Glutamatergic neuron (in vitro differentiated cells): ENCODE results near the gene OXA1L. TPM values are rescaled to one million over a fixed set of nuclear protein-coding genes. Genes with fewer than 3 reads are reported as not detected.
"Not testable (repeated sequence)": the region's sequence is repeated elsewhere in the genome, so short reads cannot be mapped to it uniquely, and the experiment has no call there.

Experiments used
- DNase-seq: peaks from one replicate; pipeline ENCODE4 v3.0.0; 2022
- H3K27ac Mint-ChIP-seq: one replicate; pipeline ENCODE4 v1.8.0; 2020; ENCODE audit warnings: mild to moderate bottlenecking, mixed read lengths, inconsistent platforms; ENCODE audit not compliant: unreplicated experiment
- H3K27me3 Mint-ChIP-seq: one replicate; pipeline ENCODE4 v1.8.0; 2020; ENCODE audit warnings: mild to moderate bottlenecking, moderate library complexity, mixed read lengths, inconsistent platforms; ENCODE audit not compliant: unreplicated experiment
- H3K36me3 Mint-ChIP-seq: one replicate; pipeline ENCODE4 v1.8.0; 2020; ENCODE audit warnings: mild to moderate bottlenecking, mixed read lengths, inconsistent platforms; ENCODE audit not compliant: unreplicated experiment
- H3K4me1 Mint-ChIP-seq: one replicate; pipeline ENCODE4 v1.8.0; 2020; ENCODE audit warnings: mild to moderate bottlenecking, low read depth, mixed read lengths, inconsistent platforms; ENCODE audit not compliant: unreplicated experiment
- H3K4me3 Mint-ChIP-seq: one replicate; pipeline ENCODE4 v1.8.0; 2020; ENCODE audit warnings: mild to moderate bottlenecking, mixed read lengths, inconsistent platforms; ENCODE audit not compliant: unreplicated experiment
- H3K9me3 Mint-ChIP-seq: one replicate; pipeline ENCODE4 v1.8.0; 2020; ENCODE audit warnings: mild to moderate bottlenecking, moderate library complexity, mixed read lengths, inconsistent platforms; ENCODE audit not compliant: unreplicated experiment
- total RNA-seq: library from RNA; stranded (reverse); fragmentation: NEBNext Ultra II Directional; extraction: Animal tissue kit (Norgen Biotek cat#: 25700); gene quantifications from one replicate; pipeline ENCODE4 v1.2.1, GENCODE V29; 2021; ENCODE audit not compliant: unreplicated experiment
- TF ChIP-seq, protein P1 (sequence below): fragments of 200-600 bp; sonication (generic); IDR thresholded peaks from one replicate; pipeline ENCODE4 v1.5.0; 2021; ENCODE audit not compliant: partially characterized antibody, unreplicated experiment

The OXA1L gene
- total RNA-seq, 1 donor from 2014 or later: 80.3 TPM

DNA sequence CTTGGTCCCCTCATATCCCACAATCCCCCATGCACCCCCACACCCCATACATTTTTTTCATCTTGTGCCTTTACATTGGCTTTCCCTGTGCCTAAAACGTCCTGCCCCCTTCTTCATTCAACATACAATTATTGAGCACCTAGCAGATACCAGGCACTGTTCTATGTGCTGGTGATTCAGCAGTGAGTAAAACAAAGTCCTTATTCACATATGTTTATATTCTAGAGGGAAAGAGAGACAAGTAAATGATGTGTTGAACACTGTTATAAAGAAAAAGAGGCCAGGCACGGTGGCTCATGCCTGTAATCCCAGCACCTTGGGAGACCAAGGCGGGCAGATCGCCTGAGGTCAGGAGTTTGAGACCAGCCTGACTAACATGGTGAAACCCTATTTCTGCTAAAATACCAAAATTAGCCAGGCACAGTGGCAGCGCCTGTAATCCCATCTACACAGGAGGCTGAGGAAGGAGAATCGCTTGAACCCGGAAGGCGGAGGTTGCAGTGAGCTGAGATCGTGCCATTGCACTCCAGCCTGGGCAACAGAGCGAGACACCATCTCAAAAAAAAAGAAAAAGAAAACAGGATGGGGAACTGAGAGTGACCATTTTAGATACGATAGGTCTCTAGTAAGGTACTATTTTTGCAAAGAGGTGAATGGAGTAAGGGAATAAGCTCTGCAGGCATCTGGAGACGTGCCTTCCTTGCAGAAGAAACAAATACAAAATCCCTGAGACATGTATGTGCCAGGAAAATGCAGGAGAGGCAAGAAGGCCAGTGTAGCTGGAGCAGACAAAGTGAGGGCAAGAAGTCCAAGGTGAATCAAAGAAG, 36.6 kb downstream of the OXA1L start:
- Mint-ChIP-seq H3K36me3 (no peaks in the 10 kb centered on the region), H3K27me3 (peaks cover 6% of the 10 kb centered on the region), H3K4me1 (no peaks in the 10 kb centered on the region), H3K9me3 (no peaks in the 10 kb centered on the region), H3K27ac (no peak overlapping the region), H3K4me3 (no peak overlapping the region)
- no peak for DNase-seq
- TF ChIP-seq, protein P1, sequence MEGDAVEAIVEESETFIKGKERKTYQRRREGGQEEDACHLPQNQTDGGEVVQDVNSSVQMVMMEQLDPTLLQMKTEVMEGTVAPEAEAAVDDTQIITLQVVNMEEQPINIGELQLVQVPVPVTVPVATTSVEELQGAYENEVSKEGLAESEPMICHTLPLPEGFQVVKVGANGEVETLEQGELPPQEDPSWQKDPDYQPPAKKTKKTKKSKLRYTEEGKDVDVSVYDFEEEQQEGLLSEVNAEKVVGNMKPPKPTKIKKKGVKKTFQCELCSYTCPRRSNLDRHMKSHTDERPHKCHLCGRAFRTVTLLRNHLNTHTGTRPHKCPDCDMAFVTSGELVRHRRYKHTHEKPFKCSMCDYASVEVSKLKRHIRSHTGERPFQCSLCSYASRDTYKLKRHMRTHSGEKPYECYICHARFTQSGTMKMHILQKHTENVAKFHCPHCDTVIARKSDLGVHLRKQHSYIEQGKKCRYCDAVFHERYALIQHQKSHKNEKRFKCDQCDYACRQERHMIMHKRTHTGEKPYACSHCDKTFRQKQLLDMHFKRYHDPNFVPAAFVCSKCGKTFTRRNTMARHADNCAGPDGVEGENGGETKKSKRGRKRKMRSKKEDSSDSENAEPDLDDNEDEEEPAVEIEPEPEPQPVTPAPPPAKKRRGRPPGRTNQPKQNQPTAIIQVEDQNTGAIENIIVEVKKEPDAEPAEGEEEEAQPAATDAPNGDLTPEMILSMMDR: no peak

DNA sequence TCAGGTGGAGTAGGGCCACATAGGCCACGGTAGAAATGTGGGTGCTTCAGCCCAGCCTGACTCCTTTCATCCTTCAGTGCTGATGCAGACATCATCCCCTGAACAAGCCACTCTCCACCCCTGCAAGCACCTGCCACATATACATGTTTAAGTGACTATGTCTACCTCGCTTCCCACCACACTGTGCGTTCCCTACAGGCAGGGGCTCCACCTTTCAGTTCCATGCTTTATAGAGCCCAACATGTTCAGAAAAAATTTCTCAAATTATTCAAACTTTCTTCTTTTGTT, 37.1 kb downstream of the OXA1L start:
- Mint-ChIP-seq H3K4me3 (no peak overlapping the region), H3K9me3 (no peaks in the 10 kb centered on the region), H3K4me1 (no peaks in the 10 kb centered on the region), H3K27me3 (peaks cover 3% of the 10 kb centered on the region), H3K27ac (no peak overlapping the region), H3K36me3 (no peaks in the 10 kb centered on the region)
- no peak for DNase-seq
- TF ChIP-seq, protein P1: no peak

DNA sequence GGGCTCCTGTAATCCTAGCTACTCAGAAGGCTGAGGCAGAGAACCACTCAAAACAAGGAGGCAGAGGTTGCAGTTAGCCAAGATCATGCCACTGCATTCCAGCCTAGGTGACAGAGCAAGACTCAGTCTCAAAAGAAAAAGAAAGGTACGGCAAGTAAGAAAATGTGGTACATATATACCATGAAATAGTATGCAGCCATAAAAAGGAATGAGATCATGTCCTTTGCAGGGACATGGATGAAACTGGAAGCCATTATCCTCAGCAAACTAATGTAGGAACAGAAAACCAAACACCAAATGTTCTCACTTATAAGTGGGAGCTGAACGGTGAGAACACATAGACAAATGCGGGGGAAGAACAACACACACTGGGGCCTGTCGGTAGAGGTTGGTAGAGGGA, 38.7 kb downstream of the OXA1L start:
- H3K9me3 Mint-ChIP-seq, H3K27ac Mint-ChIP-seq, H3K4me1 Mint-ChIP-seq, H3K4me3 Mint-ChIP-seq, H3K36me3 Mint-ChIP-seq, DNase-seq, H3K27me3 Mint-ChIP-seq: not testable (repeated sequence)

DNA sequence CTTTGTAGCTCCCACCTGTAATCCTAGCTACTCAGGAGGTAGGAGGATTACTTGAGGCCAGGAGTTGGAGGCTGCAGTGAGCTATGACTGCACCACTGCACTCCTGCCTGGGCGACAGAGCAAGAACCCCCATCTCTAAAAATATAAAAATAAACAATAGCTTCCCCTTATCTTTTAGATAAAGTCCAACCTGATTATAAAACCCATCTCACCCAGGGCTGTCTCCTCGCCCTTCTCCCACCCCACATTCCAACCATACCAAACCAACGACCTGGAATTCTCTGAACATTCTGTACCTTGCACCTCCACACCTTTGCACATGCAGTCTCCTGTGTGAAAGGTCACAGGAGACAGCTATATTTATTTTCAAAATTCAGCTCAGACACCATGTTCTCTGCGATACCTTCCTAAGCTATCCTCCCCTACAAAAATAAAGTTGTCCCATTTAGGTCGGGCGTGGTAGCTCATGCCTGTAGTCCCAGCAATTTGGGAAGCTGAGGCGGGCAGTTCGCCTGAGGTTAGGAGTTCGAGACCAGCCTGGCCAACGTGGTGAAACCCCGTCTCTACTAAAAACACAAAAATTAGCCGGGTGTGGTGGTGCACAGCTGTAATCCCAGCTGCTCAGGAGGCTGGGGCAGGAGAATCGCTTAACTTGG, 41.1 kb downstream of the OXA1L start:
- Mint-ChIP-seq H3K4me1 (no peaks in the 10 kb centered on the region), H3K27ac (no peak overlapping the region), H3K27me3 (no peaks in the 10 kb centered on the region), H3K4me3 (no peak overlapping the region), H3K9me3 (peaks cover 2% of the 10 kb centered on the region), H3K36me3 (no peaks in the 10 kb centered on the region)
- TF ChIP-seq, protein P1: no peak
- DNase-seq: no peak

DNA sequence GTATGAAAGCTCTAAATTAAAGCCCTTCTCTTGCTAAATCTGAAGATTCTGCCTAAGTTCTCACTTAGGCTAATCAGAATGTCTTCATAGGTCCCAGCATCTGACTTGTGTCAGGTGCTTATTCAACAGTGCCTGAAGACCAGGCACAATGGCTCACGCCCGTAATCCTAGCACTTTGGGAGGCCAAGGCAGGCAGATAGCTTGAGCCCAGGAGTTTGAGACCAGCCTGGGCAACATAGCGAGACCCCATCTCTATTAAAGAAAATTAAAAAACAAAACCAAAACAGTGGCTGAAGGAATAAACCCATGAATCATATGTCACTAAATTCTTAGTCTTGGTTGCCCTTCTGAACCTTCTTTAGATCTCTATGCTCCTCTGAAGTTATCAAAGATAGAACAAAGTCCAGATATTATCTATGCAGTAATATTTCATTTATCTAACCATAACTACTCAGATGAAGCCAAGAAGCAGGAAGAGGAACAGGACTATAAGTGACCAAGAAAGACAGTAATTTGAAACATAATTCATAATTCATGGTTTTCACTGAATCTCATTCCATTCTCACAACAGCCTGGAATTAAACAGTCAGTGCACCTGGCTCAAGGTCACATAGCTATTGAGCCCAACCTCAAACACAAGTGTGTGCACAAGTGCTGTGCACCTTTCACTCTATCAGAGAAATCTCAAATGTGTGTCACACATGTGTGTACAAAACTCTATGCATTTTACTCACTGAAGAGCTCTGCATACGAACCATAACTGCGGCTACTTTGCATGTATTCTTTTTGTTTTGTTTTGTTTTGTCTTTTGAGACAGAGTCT, 42.1 kb downstream of the OXA1L start:
- H3K9me3 Mint-ChIP-seq: peaks cover 2% of the 10 kb centered on the region
- H3K4me3 Mint-ChIP-seq: no peak overlapping the region
- no peaks in the 10 kb centered on the region for H3K4me1 Mint-ChIP-seq
- no peak overlapping the region for H3K27ac Mint-ChIP-seq
- H3K36me3 Mint-ChIP-seq: no peaks in the 10 kb centered on the region
- TF ChIP-seq, protein P1: no peak
- H3K27me3 Mint-ChIP-seq: no peaks in the 10 kb centered on the region
- DNase-seq: no peak
